HG03025 (cell line): ENCODE data around the gene MIP.
"Not testable (repeated sequence)": the region's sequence is repeated elsewhere in the genome, so short reads cannot be mapped to it uniquely, and the experiment has no call there.

ENCODE experiments used
- ATAC-seq: cut with Tn5 transposase; IDR thresholded peaks from one replicate; pipeline ENCODE4 v1.9.1; 2021; ENCODE audit warnings: mild to moderate bottlenecking, moderate library complexity; ENCODE audit not compliant: unreplicated experiment, low FRiP score

Gene MIP

DNA sequence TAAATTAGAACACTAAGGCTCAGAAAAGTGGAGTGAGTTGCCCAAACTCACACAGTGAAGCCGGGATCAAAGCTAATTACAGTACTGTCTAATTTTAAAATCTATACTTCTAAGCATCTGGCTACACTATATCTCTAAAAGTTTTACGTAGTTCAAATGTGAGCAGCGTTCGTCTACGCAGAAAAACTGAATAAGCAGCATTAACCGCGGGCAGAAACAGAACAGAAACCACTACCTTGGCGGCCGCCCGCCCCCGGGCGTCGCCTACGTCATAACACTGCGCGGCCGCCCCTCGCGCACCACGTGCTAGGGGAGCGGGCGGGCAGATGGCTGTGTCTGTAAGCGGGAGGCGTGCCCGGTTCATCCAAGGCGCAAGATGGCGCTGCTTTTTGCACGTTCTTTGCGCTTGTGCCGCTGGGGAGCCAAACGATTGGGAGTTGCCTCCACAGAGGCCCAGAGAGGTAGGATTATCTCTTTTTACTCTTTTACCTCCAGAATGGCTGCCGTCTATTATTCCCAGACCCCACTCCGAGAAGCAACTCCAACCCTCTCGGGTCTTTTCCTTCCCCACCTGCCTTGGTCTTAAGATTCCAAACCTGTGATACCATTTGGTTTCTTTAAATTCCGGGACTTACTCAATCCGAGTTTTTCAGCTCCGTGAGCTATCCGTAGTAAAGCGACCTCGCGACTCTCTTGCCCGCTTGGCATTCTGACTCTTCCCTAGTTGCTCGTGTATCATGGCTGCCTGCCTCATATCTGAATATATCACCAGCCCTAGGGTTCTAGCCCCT lies 14.0 kb upstream of the MIP start, which contains the start of gene SPRYD4:
Gene SPRYD4, plus strand, starts transcription at position 363 of the 791 bp plus-strand sequence. Its CDS starts 14 bp downstream, at position 377.
- peak; percentile 72 for ATAC-seq

DNA sequence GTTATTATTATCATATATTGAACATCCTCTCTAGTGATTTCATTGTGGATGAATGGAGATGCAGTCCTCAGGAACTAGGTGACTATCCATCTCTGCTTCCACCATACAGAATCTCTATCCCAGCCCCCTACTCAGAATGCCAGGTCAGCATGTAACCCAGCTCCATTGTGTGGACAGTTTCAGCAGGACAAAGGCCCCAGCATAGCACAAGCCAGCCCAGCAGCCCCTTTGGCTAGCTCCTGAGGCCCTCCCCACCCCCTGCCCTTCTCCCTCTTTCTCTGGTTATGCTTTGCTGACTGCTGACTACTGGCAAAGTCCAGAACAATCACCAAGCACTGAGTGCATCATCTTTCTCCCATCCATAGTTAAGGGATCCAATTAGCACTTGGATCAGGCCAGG lies 8.1 kb upstream of the MIP start:
- no peak for ATAC-seq

DNA sequence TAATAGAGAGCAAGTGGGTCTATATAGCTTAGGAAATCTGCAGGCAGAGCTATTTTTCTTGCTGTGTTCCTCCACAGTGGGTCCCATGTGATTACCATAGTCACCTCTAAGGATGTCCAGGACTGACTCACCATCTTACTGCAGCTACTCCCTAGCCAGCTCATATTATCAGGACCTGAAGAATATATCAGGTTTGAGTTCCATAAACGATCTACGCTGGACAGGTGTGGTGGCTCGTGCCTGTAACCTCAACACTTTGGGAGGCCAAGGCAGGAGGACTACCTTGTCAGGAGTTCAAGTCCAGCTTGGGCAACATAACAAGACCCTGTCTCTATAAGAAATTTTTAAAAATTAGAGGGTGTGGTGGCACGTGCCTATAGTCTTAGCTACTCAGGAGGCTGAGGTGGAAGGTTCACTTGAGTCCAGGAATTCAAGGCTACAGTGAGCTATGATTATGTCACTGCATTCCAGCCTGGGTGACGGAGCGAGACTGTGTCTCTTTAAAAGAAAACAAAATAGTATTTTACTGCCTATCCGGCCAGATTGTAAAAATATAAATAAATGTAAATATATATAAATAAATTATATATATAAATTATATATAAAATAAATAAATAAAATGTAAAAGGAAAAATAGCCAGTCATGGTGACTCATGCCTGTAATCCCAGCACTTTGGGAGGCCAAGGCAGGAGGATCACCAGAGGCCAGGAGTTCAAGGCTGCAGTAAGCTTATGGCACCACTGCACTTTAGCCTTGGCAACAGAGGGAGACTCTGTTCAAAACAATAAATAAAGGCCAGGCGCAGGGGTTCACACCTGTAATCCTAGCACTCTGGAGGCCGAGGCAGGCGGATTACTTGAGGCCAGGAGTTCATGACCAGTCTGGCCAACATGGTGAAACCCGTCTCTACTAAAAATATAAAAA lies 7.0 kb upstream of the MIP start:
- ATAC-seq = no peak

DNA sequence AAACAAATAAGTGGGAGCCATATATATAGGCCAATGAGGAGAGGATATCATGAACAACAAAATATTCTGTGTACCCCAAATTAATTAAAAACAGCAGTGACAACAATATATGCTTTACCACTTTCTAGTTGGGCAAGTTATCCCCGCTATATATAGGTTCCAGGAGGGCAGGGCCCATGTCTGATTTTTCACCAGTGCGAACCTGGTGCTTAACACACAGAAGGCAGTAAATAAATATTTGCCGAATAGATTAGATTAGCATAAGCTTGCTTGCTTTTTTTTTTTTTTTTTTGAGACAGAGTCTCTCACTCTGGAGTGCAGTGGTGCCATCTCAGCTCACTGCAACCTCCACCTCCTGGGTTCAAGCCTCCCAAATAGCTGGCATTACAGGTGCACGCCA lies 3.4 kb upstream of the MIP start:
- ATAC-seq = no peak

DNA sequence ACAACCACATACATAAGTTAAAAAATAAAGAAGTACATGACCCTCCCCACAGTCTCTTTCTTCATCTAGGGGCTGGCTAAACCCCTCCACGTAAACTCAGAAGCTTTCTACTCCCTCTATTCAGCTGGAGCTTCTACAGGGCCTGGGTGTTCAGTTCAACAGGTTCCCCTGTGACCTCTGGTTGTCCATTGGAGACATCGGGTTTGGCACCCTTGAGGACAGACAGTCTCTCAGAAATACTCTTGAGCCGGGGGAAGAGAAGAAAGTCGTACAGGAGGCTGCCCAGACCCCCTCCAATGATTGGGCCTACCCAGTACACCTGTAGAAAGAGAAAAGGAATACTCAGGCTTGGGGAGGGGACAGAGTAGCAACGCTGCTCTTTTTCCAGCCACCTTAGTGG lies 3.3 kb downstream of the MIP start:
- ATAC-seq = no peak

DNA sequence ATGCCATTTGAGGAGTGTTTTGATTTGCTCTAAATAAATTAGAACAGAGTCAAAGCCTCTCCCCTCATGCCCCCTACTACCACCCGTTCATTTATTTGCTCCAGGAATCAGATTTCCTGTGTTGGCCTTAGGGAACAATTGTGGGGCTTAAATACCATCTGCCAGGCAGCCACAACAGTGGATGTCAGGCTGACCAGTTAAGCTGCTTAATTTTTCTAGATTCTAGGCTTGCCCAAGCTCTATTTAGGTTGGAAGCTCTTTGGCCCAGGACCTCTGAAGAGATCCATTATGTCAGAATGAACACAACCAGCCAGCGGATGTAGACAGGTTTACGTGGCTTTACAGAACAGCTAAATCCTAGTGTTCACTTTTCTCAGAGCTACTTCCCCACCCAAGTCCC lies 4.2 kb downstream of the MIP start:
- no peak for ATAC-seq

DNA sequence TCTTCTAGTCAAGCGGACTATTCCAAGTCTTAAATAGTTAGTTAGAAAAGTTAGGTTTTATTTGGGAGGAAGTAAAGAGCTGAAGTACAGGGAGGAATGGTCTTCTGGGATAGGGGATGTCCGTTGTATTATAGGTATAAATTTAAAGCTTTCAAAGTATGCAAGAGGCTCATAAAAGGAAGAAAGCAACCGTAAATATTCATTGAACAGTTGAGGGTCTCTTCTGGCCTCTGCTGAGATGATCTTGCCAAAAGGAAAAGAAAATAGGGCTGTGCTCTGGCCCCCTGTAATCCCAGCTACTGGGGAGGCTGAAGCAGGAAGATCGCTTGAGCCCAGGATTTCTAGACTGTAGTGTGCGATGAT lies 4.9 kb downstream of the MIP start:
- no peak for ATAC-seq

DNA sequence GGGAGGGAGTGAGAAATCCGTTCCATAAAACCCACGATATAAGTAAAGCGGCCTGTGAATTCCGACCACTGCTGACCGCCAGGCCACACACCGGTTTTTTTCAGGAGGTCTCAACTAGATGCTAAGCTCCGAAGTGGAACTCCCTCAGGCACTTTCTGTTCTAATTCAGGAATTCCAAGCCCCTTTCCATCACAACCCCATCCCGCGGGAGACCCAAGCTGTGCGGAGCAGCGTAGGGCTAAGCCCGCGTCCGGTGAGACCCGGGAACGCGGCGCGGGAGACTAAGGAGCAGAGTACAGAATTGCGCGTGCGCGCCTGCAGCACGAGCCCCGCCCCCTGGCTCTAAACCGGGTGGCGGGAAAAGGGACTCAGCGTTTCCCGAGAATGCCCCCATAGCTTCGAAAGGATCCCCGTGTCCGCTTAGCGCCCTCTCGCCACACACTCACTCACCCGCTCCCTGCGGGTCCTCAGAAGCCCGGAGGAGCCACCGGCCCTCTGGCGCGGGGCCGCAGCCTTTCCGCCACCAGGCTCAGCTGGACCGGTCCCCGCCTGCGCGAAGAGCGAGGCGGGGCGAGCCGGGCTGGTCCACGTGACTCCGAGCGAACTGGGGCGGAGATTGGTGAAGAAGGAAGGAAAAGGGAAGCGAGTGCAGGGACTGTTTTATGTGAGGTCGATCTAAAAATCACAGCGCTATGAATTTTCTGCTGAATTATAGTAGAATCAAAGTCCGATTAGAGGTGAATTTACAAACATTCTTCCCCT lies 5.4 kb downstream of the MIP start, which contains the start of gene TIMELESS:
Gene TIMELESS, minus strand, starts transcription at position 567 of the 762 bp plus-strand sequence. CDS start 15,256 bp downstream, outside the sequence.
- peak; percentile 91 for ATAC-seq

DNA sequence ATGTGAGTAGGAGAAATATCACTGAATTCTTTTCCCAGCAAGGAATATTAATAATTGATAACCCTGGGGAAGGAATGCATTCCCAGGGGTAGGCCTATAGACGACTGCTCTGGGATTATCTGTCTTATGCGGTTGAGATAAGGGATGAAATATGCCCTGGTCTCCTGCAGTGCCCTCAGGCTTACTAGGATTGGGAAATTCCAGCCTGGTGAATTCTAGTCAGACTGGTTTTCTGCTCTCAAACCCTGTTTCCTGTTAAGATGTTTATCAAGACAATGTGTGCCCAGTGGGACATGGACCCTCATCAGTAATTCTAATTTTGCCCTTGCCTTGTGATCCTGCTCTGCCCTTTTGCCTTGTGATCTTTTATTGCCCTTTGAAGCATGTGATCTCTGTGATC lies 11.2 kb downstream of the MIP start:
- not testable (repeated sequence) for ATAC-seq

DNA sequence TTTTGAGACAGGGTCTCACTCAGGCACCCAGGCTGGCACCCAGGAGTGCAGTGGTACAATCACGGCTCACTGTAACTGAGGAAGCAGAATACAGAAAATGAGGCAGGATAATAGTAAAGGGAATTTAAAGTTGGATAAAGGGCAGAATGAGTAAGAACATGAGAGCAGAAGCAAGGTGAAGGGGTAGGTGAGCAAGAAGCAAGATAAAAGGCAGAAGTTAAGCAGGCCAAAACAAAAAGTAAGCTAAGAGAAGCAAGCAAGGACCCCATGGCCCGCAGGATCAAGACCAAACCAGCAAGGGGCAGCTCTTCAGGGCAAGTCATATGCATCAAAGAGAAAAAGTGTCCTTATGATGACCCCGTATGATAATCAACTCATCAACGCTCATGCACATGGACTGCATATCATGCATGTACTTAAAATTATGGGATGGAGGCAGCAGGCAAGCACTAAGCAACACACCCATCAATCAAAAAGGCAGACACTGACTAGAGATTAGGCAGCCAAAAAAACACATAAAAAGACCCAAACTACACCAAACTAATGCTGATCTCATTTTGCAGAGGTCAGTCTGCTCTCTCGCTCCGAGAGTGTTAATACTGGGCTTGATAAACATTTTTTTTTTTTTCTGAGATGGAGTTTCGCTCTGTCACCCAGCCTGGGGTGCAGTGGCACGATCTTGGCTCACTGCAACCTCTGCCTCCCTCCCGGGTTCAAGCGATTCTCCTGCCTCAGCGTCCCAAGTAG lies 16.9 kb downstream of the MIP start:
- ATAC-seq = no peak

DNA sequence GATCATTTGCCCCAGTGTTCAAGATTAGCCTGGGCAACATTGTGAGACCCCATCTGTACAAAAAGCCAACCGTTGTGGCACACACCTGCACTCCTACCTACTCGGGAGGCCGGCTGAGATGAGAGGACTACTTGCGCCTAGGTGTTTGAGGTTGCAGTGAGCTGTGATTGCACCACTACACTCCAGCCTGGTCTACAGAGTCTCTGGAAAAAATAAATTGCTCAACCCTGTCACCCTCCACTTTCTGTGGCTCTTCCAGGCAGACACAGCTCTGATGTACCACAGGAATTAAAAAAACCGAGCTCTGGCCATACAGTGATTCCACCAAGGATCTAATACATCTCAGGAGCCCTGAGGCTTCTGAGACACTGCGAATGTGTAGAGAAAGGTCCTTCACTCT lies 19.6 kb downstream of the MIP start:
- ATAC-seq = no peak

DNA sequence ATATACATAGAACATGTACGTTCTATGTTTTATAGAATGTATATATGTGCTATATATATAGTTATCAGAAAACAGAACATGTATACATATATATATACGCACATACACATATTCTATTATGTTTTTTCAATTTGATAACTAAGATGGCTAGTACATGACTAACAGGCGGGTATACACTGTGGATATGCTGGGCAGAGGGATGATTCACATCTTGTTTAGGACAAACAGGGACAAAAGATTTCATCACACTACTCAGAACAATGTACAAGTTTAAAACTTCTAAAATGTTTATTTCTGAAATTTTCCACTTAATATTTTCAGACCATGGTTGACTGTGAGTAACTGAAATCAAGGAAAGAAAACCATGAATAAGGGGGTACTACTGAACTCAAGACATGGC lies 22.6 kb downstream of the MIP start:
- ATAC-seq = no peak

DNA sequence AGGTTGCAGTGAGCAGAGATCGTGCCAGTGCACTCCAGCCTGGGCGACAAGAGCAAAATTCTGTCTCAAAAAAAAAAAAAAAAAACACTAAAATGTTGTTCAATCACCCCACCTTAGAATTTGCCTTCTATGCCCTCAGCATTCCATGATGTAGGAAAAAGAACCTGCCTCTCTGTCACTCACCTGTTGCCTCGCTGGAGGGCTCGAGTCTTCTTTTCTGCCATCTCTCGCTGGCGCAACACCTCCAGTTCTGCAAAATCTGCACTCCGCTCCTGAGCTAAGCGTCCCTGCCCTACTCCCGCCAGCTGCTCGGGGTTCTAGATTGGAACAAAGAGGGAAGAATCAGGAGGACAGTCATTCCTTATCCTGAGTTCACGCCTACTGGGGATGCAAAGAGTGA lies 23.2 kb downstream of the MIP start:
- ATAC-seq = no peak

DNA sequence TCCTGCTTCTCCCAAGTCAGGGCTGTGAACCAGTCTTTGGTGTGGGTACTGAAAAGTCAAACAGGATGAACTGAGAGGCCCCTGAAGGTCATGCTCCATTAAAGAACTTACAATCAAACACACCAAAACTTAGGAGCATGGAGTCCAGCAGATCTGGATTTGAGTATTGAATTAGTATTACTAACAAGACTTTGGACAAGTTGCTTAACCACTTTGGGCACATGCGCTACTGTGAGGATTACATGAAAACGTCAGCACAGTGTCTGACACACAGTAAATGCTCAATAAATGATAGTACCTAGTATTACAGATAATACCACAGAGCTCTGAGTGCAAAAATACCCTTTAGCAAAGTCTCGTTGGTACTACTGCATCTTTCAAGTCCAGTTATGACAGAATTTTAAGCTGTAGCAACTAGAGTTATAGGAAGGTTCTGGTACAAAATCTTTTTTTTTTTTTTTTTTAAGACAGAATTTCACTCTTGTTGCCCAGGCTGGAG lies 28.5 kb downstream of the MIP start:
- ATAC-seq = no peak

DNA sequence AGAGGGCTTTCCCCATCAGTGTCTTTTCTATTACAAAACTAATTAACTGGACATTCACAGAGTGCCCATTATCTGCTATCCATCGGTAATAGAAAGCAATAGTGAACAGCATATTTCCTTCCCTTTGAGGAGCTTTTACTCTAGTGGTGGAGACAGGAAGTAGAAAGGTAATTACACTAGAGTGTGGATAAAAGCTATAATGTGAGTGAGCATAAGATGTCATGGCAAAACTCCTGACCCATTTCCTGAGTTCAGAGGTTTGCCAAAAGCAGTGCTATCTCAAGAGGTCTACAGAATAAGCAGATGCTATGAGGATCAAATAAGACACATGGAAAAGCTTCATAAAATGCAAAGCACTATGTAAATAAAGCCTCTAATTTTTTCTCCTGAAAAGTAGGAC lies 29.3 kb downstream of the MIP start:
- ATAC-seq = no peak

DNA sequence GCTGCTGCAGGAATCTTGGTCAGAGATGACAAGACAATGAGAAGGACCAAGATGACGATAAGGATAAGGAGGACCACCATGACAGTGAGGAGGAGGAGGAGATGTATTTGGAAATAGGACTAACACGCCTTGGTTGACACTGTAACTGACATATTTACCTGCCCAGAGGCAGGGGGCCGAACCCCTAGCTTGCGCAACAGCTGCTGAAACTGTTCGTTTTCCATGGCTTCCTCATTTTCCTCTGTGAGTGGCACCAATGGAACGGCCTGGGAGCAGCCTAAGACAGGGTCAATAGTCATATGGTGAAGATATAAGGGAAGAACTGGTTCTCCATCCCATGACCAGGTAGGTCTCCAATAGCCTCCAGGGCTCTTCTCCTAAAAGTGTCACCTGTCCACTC lies 34.0 kb downstream of the MIP start:
- ATAC-seq = no peak

DNA sequence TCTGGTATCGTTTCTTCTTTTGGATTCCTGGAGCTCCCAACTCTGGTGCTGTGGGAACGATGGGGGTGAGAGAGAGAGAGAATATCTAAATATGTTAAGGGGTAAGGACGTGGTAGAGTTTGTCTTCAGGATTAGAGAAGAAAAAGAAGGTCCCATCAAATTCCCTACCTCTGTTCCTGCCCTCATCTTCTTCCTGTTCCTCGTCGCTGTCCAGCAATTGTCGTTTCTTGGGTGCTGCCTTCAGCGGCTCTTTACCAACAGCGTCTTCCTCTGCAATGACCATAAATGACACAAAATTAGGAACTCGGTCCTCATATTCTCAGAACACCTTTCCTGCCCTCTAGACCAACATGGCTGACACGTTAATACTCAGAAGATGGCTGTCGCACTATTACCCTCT lies 36.7 kb downstream of the MIP start:
- ATAC-seq = no peak

DNA sequence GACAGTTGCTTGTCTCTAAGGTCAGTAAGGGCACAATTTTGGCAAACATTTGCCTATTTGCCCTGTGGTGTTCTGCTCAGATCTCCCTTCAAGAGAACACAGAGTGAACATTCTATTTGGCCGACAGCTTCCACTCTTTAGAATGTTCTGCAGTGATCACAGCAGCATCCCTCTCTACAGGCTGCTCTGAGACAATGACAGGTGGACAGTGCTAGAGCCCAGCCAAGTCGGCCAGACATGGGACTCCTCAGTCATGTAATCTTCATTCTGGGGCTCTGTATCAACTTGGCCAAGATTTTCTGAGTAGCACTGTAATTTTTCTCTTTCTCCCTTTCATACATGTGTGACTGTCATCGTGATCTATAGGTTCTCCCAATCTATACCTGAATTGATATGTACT lies 40.1 kb downstream of the MIP start:
- ATAC-seq = no peak

DNA sequence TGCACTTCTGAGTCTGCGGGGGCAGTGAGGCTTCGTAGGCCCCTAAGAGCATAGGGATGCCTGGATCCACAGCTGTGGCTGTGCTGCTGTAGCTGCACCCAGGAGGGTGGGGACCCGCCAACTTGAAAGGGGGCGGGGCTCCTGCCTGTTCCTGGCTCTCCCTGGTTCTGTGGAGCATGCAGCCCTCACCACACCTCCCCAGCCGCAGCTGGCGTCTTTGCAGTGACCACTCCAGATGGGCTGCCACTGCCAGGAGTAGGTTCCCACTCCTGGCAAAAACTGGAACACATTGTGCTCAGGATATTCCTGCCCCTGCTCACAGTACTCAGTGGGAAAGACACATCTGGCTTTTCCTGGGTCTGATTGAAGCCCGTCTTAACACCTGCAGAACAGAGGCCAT lies 41.1 kb downstream of the MIP start:
- ATAC-seq = no peak
